Omental fat pad (tissue), 4 donors: ENCODE data around the gene CCKAR. TPM values are rescaled to one million over a fixed set of nuclear protein-coding genes. Genes with fewer than 3 reads are reported as not detected.

Experiments
- ATAC-seq: fragments of 150-250 bp; one replicate; pipeline ENCODE4 v1.9.1; 2016; ENCODE audit warnings: mild to moderate bottlenecking, moderate library complexity; ENCODE audit not compliant: low FRiP score
- DNase-seq: peaks from one replicate; pipeline ENCODE4 v3.0.0-alpha.2; 2019; ENCODE audit warnings: low spot score
- CTCF ChIP-seq, 3 donors: fragments of 450-650 bp; IDR thresholded peaks; one replicate each; pipeline ENCODE4 v1.5.1; 2016 to 2017; ENCODE audit warnings: antibody characterized with exemption in 3 of 3, mild to moderate bottlenecking in 3 of 3, moderate library complexity in 2 of 3
- total RNA-seq, 4 donors: library from RNA; depleted of rRNA; stranded (reverse); fragments of >200 nt; gene quantifications; one replicate each; pipeline ENCODE4 v1.1.0, GENCODE V29; 2016

Gene CCKAR
- total RNA-seq: not detected

DNA sequence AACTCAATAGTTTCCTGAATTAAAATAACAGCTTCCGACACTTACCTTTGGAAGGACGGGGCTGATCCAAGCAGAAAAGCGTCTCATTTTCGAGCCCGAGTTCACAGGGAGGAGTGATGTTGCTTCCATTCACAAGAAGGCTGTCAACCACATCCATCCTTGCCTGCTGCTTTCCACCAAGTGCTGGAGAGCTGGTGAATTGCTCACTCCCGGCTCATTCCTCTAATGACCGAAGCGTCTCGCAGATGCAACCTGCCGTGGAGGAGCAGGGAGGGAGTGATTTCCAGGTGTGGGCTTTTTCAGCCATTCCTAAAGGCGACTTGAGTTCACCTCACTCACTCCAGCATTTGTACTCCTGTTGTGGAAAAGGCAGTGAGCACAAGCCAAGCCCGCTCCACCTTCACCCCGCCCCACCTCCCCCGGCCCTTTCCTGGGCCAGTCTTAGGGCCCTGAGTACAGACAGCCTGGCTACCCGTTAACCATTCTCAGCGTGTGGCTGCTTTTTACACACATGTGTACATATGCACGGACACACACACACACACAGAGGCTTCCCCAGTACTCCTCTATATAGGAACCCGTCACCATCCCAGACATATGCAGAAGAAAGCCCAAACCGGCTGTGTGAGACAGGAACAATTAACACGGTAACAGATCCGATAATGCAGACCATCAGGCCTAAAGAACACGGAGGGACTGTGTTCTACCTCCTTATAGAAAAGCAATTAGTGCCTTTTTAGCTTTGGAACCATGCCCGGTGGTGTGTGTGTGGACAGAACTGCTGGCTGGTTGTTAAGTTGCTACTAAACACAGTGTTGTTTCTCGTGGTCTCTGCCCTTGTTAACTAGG is at the start of gene CCKAR:
Gene CCKAR (minus strand): TSS at position 374 of the 849 bp plus-strand sequence. CDS start 217 bp downstream, at position 157.
- TF ChIP-seq CTCF (IDR thresholded peaks at IDR 0.05): no peak
- no peak for ATAC-seq
- DNase-seq: no peak

DNA sequence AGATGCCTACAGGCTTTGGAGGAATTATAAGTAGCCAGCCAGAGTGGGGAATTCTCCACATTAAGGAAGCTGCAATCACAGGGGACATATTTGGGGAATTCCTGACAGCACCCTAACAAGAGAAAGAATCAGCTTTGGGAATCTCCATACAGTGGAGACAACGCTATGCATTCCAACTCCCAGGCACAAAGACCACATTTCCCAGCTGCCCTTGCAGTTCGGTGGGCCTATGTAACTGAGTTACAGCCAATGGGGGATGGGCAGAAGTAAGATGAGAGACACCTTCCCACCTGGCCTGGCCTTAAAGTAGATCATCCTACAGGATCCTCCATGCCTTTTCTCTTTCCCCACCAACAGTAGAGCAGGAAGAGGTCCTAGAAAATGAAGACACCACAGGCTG is 43.4 kb upstream of the CCKAR start:
- no peak for DNase-seq
- no peak for ATAC-seq
- no peak for TF ChIP-seq CTCF (IDR thresholded peaks at IDR 0.05)

GRCh38 chr4:26531491-26532116 is 41.3 kb upstream of the CCKAR start:
- TF ChIP-seq CTCF (IDR thresholded peaks at IDR 0.05): no peak

DNA sequence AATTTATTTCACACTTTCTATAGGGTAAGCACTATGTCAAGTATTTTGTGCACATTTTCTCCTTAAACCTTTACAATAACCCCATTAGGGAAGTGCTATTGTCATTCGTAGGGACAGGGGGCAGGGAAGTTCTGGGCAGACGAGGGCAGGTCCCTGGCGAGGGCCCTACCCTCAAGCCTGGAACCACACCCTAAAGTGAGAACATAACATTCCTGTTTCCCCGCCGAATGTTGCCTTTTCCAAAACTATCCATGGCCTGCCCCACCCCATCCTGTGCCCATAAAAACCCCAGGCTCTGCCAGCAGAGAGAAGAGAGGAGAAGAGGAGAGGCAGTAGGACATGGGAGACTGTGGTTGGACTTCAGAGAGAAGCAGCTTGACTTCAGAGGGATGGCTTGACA is 39.8 kb upstream of the CCKAR start:
- TF ChIP-seq CTCF (IDR thresholded peaks at IDR 0.05): no peak
- ATAC-seq (no peak), DNase-seq (no peak)

More at GRCh38 chr4:26531491-26532116, 41.3 kb upstream of the CCKAR start:
- ATAC-seq (no peak), DNase-seq (no peak)

GRCh38 chr4:26529479-26529878 is 39.2 kb upstream of the CCKAR start:
- DNase-seq (no peak), ATAC-seq (no peak)
- no peak for TF ChIP-seq CTCF (IDR thresholded peaks at IDR 0.05)

DNA sequence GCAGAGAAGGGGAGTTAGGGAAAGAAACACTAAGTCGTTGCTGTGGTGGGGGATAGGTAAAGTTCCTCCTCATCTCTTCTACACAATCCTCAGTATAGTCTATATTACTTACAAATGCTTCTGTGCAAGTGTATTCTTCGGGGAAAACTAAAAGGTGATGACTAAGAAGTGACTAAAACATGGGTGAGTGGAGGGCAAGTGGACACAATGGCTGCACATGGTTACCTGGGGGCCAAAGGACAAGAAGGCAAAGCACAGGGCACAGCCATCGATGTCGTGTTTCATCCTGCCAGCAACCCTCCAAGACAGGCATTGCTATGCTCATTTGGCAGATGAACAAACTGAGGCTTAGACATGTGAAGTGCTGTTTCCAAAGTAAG is 35.5 kb upstream of the CCKAR start:
- DNase-seq (no peak), ATAC-seq (no peak)
- no peak for TF ChIP-seq CTCF (IDR thresholded peaks at IDR 0.05)
